ENCODE results near the gene TTPAL.
A peak's percentile ranks its signal among the peaks of the same experiment; 100 is the strongest.

The TTPAL gene

GRCh38 chr20:44521484-44522481, 46.1 kb downstream of the TTPAL start, which contains the start of gene SERINC3:
TSS of gene SERINC3 (minus strand) at chr20:44522070. CDS start at chr20:44521951, 119 bp downstream.
- DNase-seq (ENCODE audit: low read depth): peak; percentile 98
- TF ChIP-seq, protein P1, sequence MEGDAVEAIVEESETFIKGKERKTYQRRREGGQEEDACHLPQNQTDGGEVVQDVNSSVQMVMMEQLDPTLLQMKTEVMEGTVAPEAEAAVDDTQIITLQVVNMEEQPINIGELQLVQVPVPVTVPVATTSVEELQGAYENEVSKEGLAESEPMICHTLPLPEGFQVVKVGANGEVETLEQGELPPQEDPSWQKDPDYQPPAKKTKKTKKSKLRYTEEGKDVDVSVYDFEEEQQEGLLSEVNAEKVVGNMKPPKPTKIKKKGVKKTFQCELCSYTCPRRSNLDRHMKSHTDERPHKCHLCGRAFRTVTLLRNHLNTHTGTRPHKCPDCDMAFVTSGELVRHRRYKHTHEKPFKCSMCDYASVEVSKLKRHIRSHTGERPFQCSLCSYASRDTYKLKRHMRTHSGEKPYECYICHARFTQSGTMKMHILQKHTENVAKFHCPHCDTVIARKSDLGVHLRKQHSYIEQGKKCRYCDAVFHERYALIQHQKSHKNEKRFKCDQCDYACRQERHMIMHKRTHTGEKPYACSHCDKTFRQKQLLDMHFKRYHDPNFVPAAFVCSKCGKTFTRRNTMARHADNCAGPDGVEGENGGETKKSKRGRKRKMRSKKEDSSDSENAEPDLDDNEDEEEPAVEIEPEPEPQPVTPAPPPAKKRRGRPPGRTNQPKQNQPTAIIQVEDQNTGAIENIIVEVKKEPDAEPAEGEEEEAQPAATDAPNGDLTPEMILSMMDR (IDR thresholded peaks at IDR 0.05; ENCODE audit: insufficient read depth, low read depth, low read length, missing control alignments): no peak
- peak within 1 kb of the TSS; percentile 98 for H3K4me3 ChIP-seq (ENCODE audit: low read length)

- TF ChIP-seq, protein P1 (IDR thresholded peaks at IDR 0.05; ENCODE audit: insufficient read depth, low read depth, low read length, missing control alignments): no peak
- no peak for DNase-seq (ENCODE audit: low read depth)
- H3K4me3 ChIP-seq (ENCODE audit: low read length): no peak overlapping the region
Measured at GRCh38 chr20:44522841-44523240, 47.2 kb downstream of the TTPAL start.

- TF ChIP-seq, protein P1 (IDR thresholded peaks at IDR 0.05; ENCODE audit: insufficient read depth, low read depth, low read length, missing control alignments): no peak
- no peak for DNase-seq (ENCODE audit: low read depth)
- H3K4me3 ChIP-seq (ENCODE audit: low read length): no peak overlapping the region
Measured at GRCh38 chr20:44523746-44524145, 48.1 kb downstream of the TTPAL start.

DNA sequence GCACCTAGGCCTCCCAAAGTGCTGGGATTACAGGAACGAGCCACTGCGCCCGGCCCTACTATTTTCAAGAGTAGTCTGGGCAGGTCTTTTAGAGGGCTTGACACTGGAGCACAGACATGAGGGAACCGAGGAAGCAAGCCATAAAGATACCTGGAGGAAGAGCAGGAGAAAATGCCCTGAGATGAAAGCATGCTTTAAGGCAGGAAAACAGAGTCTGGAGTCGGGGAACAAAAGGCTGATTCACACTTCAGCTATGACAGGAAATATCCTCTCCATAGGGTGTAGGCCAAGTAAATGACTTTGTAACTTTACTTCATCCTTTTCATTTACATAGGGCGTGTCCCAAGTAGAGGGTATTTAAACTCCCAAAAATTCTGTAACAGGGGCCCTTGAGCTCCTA, 50.5 kb downstream of the TTPAL start:
- no peak overlapping the region for H3K4me3 ChIP-seq (ENCODE audit: low read length)
- TF ChIP-seq, protein P1 (IDR thresholded peaks at IDR 0.05; ENCODE audit: insufficient read depth, low read depth, low read length, missing control alignments): no peak
- DNase-seq (ENCODE audit: low read depth): peak; percentile 85

- TF ChIP-seq, protein P1 (IDR thresholded peaks at IDR 0.05; ENCODE audit: insufficient read depth, low read depth, low read length, missing control alignments): no peak
- no peak overlapping the region for H3K4me3 ChIP-seq (ENCODE audit: low read length)
- no peak for DNase-seq (ENCODE audit: low read depth)
Measured at GRCh38 chr20:44527716-44528199, 52.1 kb downstream of the TTPAL start.

DNA sequence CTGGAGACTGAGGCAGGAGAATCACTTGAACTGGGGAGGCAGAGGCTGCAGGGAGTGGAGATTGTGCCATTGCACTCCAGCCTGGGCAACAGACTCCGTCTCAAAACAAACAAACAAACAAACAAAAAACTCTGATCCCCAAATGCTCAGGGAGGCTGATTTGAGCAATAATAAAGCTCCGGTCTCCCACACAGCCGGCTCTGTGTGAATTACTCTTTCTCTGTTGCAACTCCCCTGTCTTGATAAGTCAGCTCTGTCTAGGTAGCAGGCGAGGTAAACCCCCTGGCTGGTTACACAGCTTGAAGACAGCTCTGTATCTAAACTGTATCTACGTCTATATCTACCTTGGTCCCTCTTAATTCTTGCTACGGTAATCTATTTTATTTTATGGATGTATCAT, 52.6 kb downstream of the TTPAL start:
- no peak overlapping the region for H3K4me3 ChIP-seq (ENCODE audit: low read length)
- DNase-seq (ENCODE audit: low read depth): no peak
- TF ChIP-seq, protein P1 (IDR thresholded peaks at IDR 0.05; ENCODE audit: insufficient read depth, low read depth, low read length, missing control alignments): no peak

Data from epithelial cell of esophagus (primary cell).